ENCODE measurements around the gene TRIM17. TPM values are rescaled to one million over a fixed set of nuclear protein-coding genes. Genes with fewer than 3 reads are reported as not detected.

The TRIM17 gene
- total and polyA plus RNA-seq, 2 donors from 2014 or later, result 1.3 to 6.5 TPM

DNA sequence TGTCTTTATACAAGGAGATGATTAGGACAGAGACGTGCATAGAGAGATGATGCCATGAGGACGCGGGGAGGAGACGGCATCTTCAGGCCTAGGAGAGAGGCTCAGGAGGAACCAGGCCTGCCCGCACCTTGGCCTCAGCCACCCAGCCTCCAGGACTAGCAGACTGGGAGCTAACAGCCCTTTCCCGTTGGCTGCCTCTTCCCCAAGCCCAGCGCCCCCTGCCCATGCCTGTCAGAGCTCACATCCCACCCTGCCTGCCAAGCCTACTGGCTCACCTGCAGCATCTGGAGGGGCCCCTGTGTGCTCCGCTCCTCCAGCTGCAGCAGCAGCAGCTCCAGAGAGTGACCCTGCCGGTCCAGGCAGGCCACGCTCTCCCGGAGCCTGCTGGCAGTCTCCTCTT lies 6.0 kb downstream of the TRIM17 start:
- no peaks in the 10 kb centered on the region for H3K27me3 ChIP-seq (ENCODE audit: control insufficient read depth, insufficient read depth, low read length)
- no peak overlapping the region for H3K9ac ChIP-seq (ENCODE audit: low read length in 3 of 3)
- no peaks in the 10 kb centered on the region for H3K36me3 ChIP-seq (ENCODE audit: control insufficient read depth in 2 of 3, insufficient read depth in 3 of 3, low read length in 3 of 3)
- intact Hi-C loops (cut with DNase I), result no loop called here
- H3K4me3 ChIP-seq (ENCODE audit: low read length in 3 of 3), result no peak overlapping the region
- DNase-seq (no peak), FAIRE-seq (no peak)
- H3K27ac ChIP-seq (ENCODE audit: low read depth in 2 of 2, low read length in 2 of 2), result no peak overlapping the region
- peaks cover 0 to 12% (median under 1%) of the 10 kb centered on the region in 3 donors for H3K4me1 ChIP-seq (ENCODE audit: control insufficient read depth in 2 of 3, insufficient read depth in 2 of 3, low read depth in 1 of 3, low read length in 3 of 3)
- TF ChIP-seq, protein P1, sequence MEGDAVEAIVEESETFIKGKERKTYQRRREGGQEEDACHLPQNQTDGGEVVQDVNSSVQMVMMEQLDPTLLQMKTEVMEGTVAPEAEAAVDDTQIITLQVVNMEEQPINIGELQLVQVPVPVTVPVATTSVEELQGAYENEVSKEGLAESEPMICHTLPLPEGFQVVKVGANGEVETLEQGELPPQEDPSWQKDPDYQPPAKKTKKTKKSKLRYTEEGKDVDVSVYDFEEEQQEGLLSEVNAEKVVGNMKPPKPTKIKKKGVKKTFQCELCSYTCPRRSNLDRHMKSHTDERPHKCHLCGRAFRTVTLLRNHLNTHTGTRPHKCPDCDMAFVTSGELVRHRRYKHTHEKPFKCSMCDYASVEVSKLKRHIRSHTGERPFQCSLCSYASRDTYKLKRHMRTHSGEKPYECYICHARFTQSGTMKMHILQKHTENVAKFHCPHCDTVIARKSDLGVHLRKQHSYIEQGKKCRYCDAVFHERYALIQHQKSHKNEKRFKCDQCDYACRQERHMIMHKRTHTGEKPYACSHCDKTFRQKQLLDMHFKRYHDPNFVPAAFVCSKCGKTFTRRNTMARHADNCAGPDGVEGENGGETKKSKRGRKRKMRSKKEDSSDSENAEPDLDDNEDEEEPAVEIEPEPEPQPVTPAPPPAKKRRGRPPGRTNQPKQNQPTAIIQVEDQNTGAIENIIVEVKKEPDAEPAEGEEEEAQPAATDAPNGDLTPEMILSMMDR (IDR thresholded peaks at IDR 0.05; ENCODE audit: borderline replicate concordance, extremely low read depth, insufficient read depth), result no peak
- no peaks in the 10 kb centered on the region for H3K9me3 ChIP-seq (ENCODE audit: control insufficient read depth in 2 of 3, insufficient read depth in 1 of 3, low read length in 3 of 3)

DNA sequence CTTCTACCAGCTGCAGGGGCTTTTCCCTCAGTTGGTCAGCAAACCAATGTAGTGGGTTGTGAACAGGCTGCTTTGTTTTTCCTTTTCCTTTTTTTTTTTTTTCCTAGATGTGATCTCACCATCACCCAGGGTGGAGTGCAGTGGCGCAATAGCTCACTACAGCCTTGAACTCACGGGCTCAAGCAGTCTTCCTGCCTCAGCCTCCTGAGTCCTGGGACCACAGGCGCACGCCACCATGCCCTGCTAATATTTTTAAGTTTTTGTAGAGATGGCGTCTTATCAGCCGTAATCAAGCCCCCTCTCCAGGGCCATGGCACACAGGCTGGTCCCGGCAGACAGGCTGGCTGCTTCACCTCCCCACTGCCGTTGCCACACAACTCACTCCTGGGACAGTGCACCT lies 6.6 kb downstream of the TRIM17 start:
- Histone ChIP-seq H3K4me1 (ENCODE audit: control insufficient read depth in 2 of 3, insufficient read depth in 2 of 3, low read depth in 1 of 3, low read length in 3 of 3) (peaks cover under 1 to 18% (median 7%) of the 10 kb centered on the region in 3 donors), H3K27ac (ENCODE audit: low read depth in 2 of 2, low read length in 2 of 2) (no peak overlapping the region), H3K4me3 (ENCODE audit: low read length in 3 of 3) (no peak overlapping the region), H3K36me3 (ENCODE audit: control insufficient read depth in 2 of 3, insufficient read depth in 3 of 3, low read length in 3 of 3) (no peaks in the 10 kb centered on the region), H3K9ac (ENCODE audit: low read length in 3 of 3) (no peak overlapping the region), H3K9me3 (ENCODE audit: control insufficient read depth in 2 of 3, insufficient read depth in 1 of 3, low read length in 3 of 3) (no peaks in the 10 kb centered on the region), H3K27me3 (ENCODE audit: control insufficient read depth, insufficient read depth, low read length) (no peaks in the 10 kb centered on the region)
- FAIRE-seq, result no peak
- no peak for DNase-seq
- intact Hi-C loops (cut with DNase I), result no loop called here
- TF ChIP-seq, protein P1 (IDR thresholded peaks at IDR 0.05; ENCODE audit: borderline replicate concordance, extremely low read depth, insufficient read depth), result no peak

DNA sequence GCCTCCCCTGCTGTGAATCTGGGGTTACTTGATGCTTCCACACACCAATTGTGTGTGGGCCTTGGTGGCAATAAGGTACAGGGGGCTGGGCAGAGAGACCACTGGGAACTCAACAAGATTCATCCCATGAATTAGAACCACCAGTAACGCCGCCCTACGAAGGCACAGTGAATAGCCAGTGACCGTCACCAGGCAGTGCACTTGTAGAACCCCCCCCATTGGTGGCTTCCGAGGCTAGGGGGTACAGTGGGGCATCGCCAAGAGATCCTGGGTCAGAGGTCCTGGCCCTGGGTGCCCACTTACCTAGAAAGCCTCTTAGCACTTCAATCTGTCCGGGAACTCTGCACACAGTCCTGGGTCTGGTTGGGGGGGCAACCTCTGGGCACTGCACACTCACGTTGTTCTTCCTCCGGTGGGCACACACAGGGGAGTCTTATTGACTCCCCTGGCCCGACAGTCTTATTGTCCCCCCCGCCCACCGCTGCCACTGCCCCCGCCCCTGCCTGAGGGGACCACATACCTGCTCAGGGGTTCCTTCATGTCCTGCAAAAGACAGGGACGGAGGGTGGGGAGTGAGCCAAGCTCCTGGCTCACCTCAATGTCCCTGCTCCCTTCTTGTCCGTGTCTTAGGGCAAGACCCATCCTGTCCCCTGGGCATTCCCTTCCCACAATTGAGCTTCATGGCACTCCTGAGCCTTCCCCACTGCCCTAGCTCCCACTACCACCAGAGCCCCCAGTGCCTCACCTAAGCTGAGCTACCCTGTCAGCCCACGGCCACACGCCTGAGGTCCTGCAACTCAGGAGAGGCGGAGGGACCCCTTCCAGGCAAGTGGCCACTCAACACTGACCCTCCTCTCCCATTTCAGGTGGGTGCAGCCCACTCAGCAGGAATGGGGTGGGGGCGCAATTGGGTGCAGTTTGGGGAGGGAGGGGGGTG lies 7.5 kb downstream of the TRIM17 start:
- Histone ChIP-seq H3K4me1 (ENCODE audit: control insufficient read depth in 2 of 3, insufficient read depth in 2 of 3, low read depth in 1 of 3, low read length in 3 of 3) (peaks cover 2 to 25% (median 10%) of the 10 kb centered on the region in 3 donors), H3K27ac (ENCODE audit: low read depth in 2 of 2, low read length in 2 of 2) (no peak overlapping the region), H3K9me3 (ENCODE audit: control insufficient read depth in 2 of 3, insufficient read depth in 1 of 3, low read length in 3 of 3) (no peaks in the 10 kb centered on the region), H3K27me3 (ENCODE audit: control insufficient read depth, insufficient read depth, low read length) (no peaks in the 10 kb centered on the region), H3K4me3 (ENCODE audit: low read length in 3 of 3) (no peak overlapping the region), H3K36me3 (ENCODE audit: control insufficient read depth in 2 of 3, insufficient read depth in 3 of 3, low read length in 3 of 3) (no peaks in the 10 kb centered on the region), H3K9ac (ENCODE audit: low read length in 3 of 3) (no peak overlapping the region)
- FAIRE-seq, result no peak
- TF ChIP-seq, protein P1 (IDR thresholded peaks at IDR 0.05; ENCODE audit: borderline replicate concordance, extremely low read depth, insufficient read depth), result no peak
- intact Hi-C loops (cut with DNase I), result no loop called here
- no peak for DNase-seq
